ENCODE data around the gene PRDM15. TPM values are rescaled to one million over a fixed set of nuclear protein-coding genes. Genes with fewer than 3 reads are reported as not detected.

PRDM15 gene
- polyA plus RNA-seq, 1 donor (not counting 4 experiments of a cell fraction or from before 2014, with no cell fraction given) = 5.2 TPM

DNA sequence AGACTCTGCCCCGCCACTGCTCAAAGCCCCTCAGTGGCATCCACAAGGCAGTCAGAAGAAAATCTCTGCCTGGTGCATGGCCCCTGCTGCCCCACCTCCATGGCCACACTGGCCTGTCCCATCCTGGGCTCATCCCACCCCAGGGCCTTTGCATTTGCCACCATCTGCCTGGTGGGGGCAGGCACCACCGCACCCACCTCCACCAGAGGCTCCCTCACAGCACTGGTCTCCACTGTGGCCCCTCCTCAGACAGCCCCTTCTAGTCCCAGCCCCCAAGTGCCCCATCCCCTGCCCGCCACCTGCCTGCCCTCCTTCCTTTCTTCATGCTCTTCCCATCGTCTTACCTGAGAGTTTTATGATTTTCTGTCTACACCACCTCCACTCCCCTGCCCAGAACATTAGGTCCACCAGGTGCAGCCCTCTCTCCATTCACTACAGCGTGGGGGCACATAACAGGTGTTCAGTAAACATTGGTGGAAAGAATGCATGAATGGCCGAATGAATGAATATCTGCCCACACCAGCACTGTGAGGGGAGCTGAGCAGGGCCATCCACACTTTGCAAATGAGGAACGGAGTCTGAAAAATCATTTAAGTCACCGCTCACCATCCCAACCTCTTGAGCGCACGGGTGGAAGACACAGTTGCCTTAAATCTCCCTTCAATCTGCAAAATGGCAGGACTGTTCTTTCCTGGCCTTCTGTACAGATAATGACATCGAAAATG lies 2.1 kb downstream of the PRDM15 start:
- DNase-seq (ENCODE audit: low read depth, low spot score) (no peak), FAIRE-seq (no peak)
- Histone ChIP-seq H3K4me2 (ENCODE audit: control insufficient read depth, extremely low read depth, insufficient read depth, low read depth, low read length) (peak overlapping the region; percentile 96), H3K9me1 (ENCODE audit: control insufficient read depth, extremely low read depth, insufficient read depth, low read length) (no peaks in the 10 kb centered on the region), H3K9ac (ENCODE audit: control insufficient read depth, extremely low read depth, insufficient read depth, low read length) (no peak overlapping the region), H3K27ac (ENCODE audit: control insufficient read depth, insufficient read depth, low read length) (no peak overlapping the region), H4K20me1 (ENCODE audit: control insufficient read depth, extremely low read depth, insufficient read depth, low read length) (no peaks in the 10 kb centered on the region), H2AFZ (ENCODE audit: control insufficient read depth, low read length) (no peak overlapping the region), H3K27me3 (ENCODE audit: control insufficient read depth, extremely low read depth, insufficient read depth, low read length) (no peaks in the 10 kb centered on the region), H3K4me1 (ENCODE audit: control insufficient read depth, extremely low read depth, insufficient read depth, low read length) (peaks cover 13% of the 10 kb centered on the region), H3K36me3 (ENCODE audit: control insufficient read depth in 2 of 2, extremely low read depth in 1 of 2, insufficient read depth in 2 of 2, low read length in 2 of 2) (peaks cover 0 to 1% of the 10 kb centered on the region in 2 experiments), H3K4me3 (ENCODE audit: control insufficient read depth in 2 of 3, extremely low read depth in 1 of 3, insufficient read depth in 2 of 3, low read depth in 1 of 3, low read length in 3 of 3) (no peak overlapping the region), H3K79me2 (ENCODE audit: control insufficient read depth, insufficient read depth, low read length) (peaks cover 35% of the 10 kb centered on the region), H3K9me3 (ENCODE audit: control insufficient read depth, low read depth, low read length) (no peaks in the 10 kb centered on the region)
- no peak for TF ChIP-seq EZH2 (IDR thresholded peaks at IDR 0.05; ENCODE audit: low read length)
- TF ChIP-seq, protein P1, sequence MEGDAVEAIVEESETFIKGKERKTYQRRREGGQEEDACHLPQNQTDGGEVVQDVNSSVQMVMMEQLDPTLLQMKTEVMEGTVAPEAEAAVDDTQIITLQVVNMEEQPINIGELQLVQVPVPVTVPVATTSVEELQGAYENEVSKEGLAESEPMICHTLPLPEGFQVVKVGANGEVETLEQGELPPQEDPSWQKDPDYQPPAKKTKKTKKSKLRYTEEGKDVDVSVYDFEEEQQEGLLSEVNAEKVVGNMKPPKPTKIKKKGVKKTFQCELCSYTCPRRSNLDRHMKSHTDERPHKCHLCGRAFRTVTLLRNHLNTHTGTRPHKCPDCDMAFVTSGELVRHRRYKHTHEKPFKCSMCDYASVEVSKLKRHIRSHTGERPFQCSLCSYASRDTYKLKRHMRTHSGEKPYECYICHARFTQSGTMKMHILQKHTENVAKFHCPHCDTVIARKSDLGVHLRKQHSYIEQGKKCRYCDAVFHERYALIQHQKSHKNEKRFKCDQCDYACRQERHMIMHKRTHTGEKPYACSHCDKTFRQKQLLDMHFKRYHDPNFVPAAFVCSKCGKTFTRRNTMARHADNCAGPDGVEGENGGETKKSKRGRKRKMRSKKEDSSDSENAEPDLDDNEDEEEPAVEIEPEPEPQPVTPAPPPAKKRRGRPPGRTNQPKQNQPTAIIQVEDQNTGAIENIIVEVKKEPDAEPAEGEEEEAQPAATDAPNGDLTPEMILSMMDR (optimal IDR thresholded peaks at IDR 0.05 in 1 of 3, IDR thresholded peaks at IDR 0.05 in 1 of 3, conservative IDR thresholded peaks at IDR 0.05 in 1 of 3; ENCODE audit: extremely low read depth in 1 of 3, insufficient read depth in 2 of 3, low read length in 3 of 3) = peak in 1 of 3 experiments; percentile 27
- dilution Hi-C loops (cut with MboI; ENCODE audit: extremely low pct_ligation_motif_present, low sequenced_read_pairs) = no loop called here

GRCh38 chr21:41876396-41876795 lies 2.7 kb downstream of the PRDM15 start:
- Histone ChIP-seq H3K9ac (ENCODE audit: control insufficient read depth, extremely low read depth, insufficient read depth, low read length) (no peak overlapping the region), H3K27ac (ENCODE audit: control insufficient read depth, insufficient read depth, low read length) (no peak overlapping the region), H3K4me3 (ENCODE audit: control insufficient read depth in 2 of 3, extremely low read depth in 1 of 3, insufficient read depth in 2 of 3, low read depth in 1 of 3, low read length in 3 of 3) (no peak overlapping the region), H3K36me3 (ENCODE audit: control insufficient read depth in 2 of 2, extremely low read depth in 1 of 2, insufficient read depth in 2 of 2, low read length in 2 of 2) (peaks cover 0 to 1% of the 10 kb centered on the region in 2 experiments), H3K4me1 (ENCODE audit: control insufficient read depth, extremely low read depth, insufficient read depth, low read length) (peaks cover 13% of the 10 kb centered on the region), H3K27me3 (ENCODE audit: control insufficient read depth, extremely low read depth, insufficient read depth, low read length) (no peaks in the 10 kb centered on the region), H4K20me1 (ENCODE audit: control insufficient read depth, extremely low read depth, insufficient read depth, low read length) (no peaks in the 10 kb centered on the region), H3K9me3 (ENCODE audit: control insufficient read depth, low read depth, low read length) (no peaks in the 10 kb centered on the region), H3K79me2 (ENCODE audit: control insufficient read depth, insufficient read depth, low read length) (peaks cover 35% of the 10 kb centered on the region), H2AFZ (ENCODE audit: control insufficient read depth, low read length) (no peak overlapping the region), H3K9me1 (ENCODE audit: control insufficient read depth, extremely low read depth, insufficient read depth, low read length) (no peaks in the 10 kb centered on the region), H3K4me2 (ENCODE audit: control insufficient read depth, extremely low read depth, insufficient read depth, low read depth, low read length) (no peak overlapping the region)
- DNase-seq (ENCODE audit: low read depth, low spot score) (no peak), FAIRE-seq (no peak)
- no peak for TF ChIP-seq EZH2 (IDR thresholded peaks at IDR 0.05; ENCODE audit: low read length)
- TF ChIP-seq, protein P1 (optimal IDR thresholded peaks at IDR 0.05 in 1 of 3, IDR thresholded peaks at IDR 0.05 in 1 of 3, conservative IDR thresholded peaks at IDR 0.05 in 1 of 3; ENCODE audit: extremely low read depth in 1 of 3, insufficient read depth in 2 of 3, low read length in 3 of 3) = no peak
- dilution Hi-C loops (cut with MboI; ENCODE audit: extremely low pct_ligation_motif_present, low sequenced_read_pairs) = no loop called here
